PC-3 (cell line): ENCODE results near the gene RBBP8NL. TPM values are rescaled to one million over a fixed set of nuclear protein-coding genes. Genes with fewer than 3 reads are reported as not detected.

Experiments
- ATAC-seq: fragments of 200-7000 bp; cut with Tn5 transposase; 2 replicates; pipeline ENCODE4 v1.9.1; 2020; ENCODE audit warnings: mild to moderate bottlenecking, moderate library complexity
- BruUV-seq: library from RNA; stranded (reverse); fragments of 400-500 nt; replicated peaks from 2 replicates; lab custom pipeline; 2021; lab: Mats Ljungman, UMichigan
- CTCF ChIA-PET: fragments of 300-600 bp; sonication (Branson Sonifier 250); formaldehyde crosslinking; loops from one replicate; lab custom pipeline; 2022; ENCODE audit warnings: antibody characterized with exemption; lab: Charles Lee
- POLR2A ChIA-PET: fragments of 300-600 bp; sonication (Branson Sonifier 250); formaldehyde crosslinking; loops from one replicate; lab custom pipeline; 2022; ENCODE audit warnings: antibody characterized with exemption; ENCODE audit not compliant: unreplicated experiment; lab: Charles Lee
- DNase-seq: peaks from one replicate; pipeline ENCODE4 v3.0.0-alpha.2; 2015
- H2AFZ ChIP-seq: fragments of 300-600 bp; sonication (generic); 2 replicates; pipeline ENCODE4 v1.6.0; 2016; ENCODE audit warnings: antibody characterized with exemption, low read length
- H3F3A ChIP-seq: fragments of 300-600 bp; sonication (generic); one replicate; pipeline ENCODE4 v1.6.0; 2017; ENCODE audit warnings: antibody characterized with exemption, low read length, control low read depth, mild to moderate bottlenecking; ENCODE audit not compliant: unreplicated experiment
- H3K27ac ChIP-seq: fragments of 300-600 bp; sonication (generic); 2 replicates; pipeline ENCODE4 v1.5.1; 2016; ENCODE audit warnings: mild to moderate bottlenecking, low read length
- H3K27me3 ChIP-seq: fragments of 300-600 bp; sonication (generic); 2 replicates; pipeline ENCODE4 v1.6.1; 2016; ENCODE audit warnings: low read length, mixed read lengths
- H3K36me3 ChIP-seq: fragments of 300-600 bp; sonication (generic); 2 replicates; pipeline ENCODE4 v1.6.1; 2016; ENCODE audit warnings: low read depth, mixed run types, low read length, mixed read lengths
- H3K4me1 ChIP-seq: fragments of 300-600 bp; sonication (generic); 2 replicates; pipeline ENCODE4 v1.5.1; 2016; ENCODE audit warnings: low read length; ENCODE audit not compliant: insufficient read depth
- H3K4me2 ChIP-seq: fragments of 300-600 bp; sonication (generic); 2 replicates; pipeline ENCODE4 v1.6.0; 2016; ENCODE audit warnings: low read length
- H3K4me3 ChIP-seq: fragments of 300-600 bp; sonication (generic); 2 replicates; pipeline ENCODE4 v1.5.1; 2016; ENCODE audit warnings: mild to moderate bottlenecking, low read length, mixed read lengths
- H3K79me2 ChIP-seq: fragments of 300-600 bp; sonication (generic); 2 replicates; pipeline ENCODE4 v1.6.1; 2017; ENCODE audit warnings: low read length, mixed read lengths
- H3K9ac ChIP-seq: fragments of 300-600 bp; sonication (generic); 2 replicates; pipeline ENCODE4 v1.6.0; 2016; ENCODE audit warnings: mild to moderate bottlenecking, low read length
- H3K9me2 ChIP-seq: fragments of 300-600 bp; sonication (generic); replicated peaks from 2 replicates; pipeline ENCODE4 v1.6.1; 2016; ENCODE audit warnings: mixed run types, low read length, mixed read lengths
- H3K9me3 ChIP-seq: fragments of 300-600 bp; sonication (generic); 2 replicates; pipeline ENCODE4 v1.6.1; 2016; ENCODE audit warnings: low read length, mixed read lengths
- H4K20me1 ChIP-seq: fragments of 300-600 bp; sonication (generic); 2 replicates; pipeline ENCODE4 v1.6.1; 2016; ENCODE audit warnings: low read length, mixed read lengths
- EZH2 ChIP-seq: fragments of 300-600 bp; sonication (generic); IDR thresholded peaks from one replicate; pipeline ENCODE4 v1.6.1; 2017; ENCODE audit warnings: antibody characterized with exemption, mild to moderate bottlenecking, low read length; ENCODE audit not compliant: unreplicated experiment
- EZH2phosphoT487 ChIP-seq: fragments of 300-600 bp; sonication (generic); IDR thresholded peaks from 2 replicates; pipeline ENCODE4 v1.6.1; 2018; ENCODE audit warnings: mild to moderate bottlenecking, antibody characterized with exemption, low read length, borderline replicate concordance
- intact Hi-C: fragments of 100-400 bp; cut with micrococcal nuclease; formaldehyde crosslinking; loops from 2 replicates; pipeline ENCODE4 v1.9.0; 2023
- total RNA-seq: library from RNA; depleted of rRNA; stranded (reverse); fragments of >200 nt; gene quantifications from 2 replicates; pipeline ENCODE4 v1.2.3, GENCODE V29; 2014
- TF ChIP-seq, protein P1 (sequence below): fragments of 300-600 bp; sonication (generic); conservative IDR thresholded peaks from 2 replicates; pipeline ENCODE4 v1.5.1; 2017; ENCODE audit warnings: antibody characterized with exemption, low read depth, mild to moderate bottlenecking, low read length

Gene RBBP8NL
- total RNA-seq, 1 experiment from 2014 or later: 9.4 TPM

DNA sequence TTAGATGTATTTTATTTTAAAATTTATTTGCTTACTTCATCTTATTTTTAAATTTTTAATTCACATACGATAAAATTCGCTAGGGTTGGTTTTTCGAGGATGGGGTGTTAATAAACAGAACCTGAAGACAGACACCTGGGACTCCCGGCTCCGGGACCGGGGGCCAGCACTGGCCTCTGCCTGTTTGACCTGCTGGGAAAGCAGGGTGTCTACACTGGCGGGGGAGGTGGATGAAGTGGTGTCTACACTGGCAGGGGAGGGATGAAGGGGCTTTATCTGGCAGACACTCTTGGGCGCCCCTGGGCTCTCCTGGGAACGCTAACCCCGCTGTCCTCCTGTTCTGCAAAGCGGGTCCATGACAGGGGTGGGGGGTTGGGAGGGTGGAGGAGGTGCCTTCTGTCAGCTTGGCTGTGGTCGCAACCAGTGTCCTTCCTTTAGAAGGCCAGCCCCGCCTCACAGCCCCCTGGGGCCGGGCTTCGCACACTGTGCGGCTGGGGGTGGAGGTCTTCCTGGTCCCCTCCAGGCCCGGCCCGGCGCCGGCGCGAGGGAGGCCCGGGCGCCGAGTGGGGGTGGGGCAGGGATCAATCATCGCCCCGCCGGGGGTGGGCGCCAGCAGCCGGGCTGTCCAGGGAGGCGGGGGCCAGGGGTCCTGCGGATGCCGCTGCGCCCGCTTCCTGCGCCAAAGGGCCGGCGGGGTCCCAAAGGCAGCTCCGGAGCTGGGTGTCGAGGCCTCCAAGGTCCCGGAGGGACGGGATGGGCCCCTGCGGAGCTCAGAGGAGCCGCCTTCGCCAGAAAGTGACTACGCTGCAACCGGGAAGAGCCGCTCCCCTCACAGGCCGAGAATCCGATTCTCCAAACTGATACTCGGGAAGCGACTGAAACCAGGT is 46.6 kb upstream of the RBBP8NL start:
- TF ChIP-seq EZH2 (no peak), EZH2phosphoT487 (no peak)
- TF ChIP-seq, protein P1, sequence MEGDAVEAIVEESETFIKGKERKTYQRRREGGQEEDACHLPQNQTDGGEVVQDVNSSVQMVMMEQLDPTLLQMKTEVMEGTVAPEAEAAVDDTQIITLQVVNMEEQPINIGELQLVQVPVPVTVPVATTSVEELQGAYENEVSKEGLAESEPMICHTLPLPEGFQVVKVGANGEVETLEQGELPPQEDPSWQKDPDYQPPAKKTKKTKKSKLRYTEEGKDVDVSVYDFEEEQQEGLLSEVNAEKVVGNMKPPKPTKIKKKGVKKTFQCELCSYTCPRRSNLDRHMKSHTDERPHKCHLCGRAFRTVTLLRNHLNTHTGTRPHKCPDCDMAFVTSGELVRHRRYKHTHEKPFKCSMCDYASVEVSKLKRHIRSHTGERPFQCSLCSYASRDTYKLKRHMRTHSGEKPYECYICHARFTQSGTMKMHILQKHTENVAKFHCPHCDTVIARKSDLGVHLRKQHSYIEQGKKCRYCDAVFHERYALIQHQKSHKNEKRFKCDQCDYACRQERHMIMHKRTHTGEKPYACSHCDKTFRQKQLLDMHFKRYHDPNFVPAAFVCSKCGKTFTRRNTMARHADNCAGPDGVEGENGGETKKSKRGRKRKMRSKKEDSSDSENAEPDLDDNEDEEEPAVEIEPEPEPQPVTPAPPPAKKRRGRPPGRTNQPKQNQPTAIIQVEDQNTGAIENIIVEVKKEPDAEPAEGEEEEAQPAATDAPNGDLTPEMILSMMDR: no peak
- Histone ChIP-seq H3K4me3 (no peak overlapping the region), H3K4me2 (no peak overlapping the region), H4K20me1 (no peaks in the 10 kb centered on the region), H3K36me3 (no peaks in the 10 kb centered on the region), H2AFZ (no peak overlapping the region), H3K9me3 (no peaks in the 10 kb centered on the region), H3F3A (no peaks in the 10 kb centered on the region), H3K27me3 (peaks cover 56% of the 10 kb centered on the region), H3K27ac (no peak overlapping the region), H3K79me2 (no peaks in the 10 kb centered on the region), H3K9me2 (no peaks in the 10 kb centered on the region), H3K9ac (no peak overlapping the region), H3K4me1 (no peaks in the 10 kb centered on the region)
- no TSS peak for BruUV-seq
- POLR2A ChIA-PET: no interaction called here
- CTCF ChIA-PET: no interaction called here
- no peak for ATAC-seq
- DNase-seq: no peak
- intact Hi-C loops: no loop called here

DNA sequence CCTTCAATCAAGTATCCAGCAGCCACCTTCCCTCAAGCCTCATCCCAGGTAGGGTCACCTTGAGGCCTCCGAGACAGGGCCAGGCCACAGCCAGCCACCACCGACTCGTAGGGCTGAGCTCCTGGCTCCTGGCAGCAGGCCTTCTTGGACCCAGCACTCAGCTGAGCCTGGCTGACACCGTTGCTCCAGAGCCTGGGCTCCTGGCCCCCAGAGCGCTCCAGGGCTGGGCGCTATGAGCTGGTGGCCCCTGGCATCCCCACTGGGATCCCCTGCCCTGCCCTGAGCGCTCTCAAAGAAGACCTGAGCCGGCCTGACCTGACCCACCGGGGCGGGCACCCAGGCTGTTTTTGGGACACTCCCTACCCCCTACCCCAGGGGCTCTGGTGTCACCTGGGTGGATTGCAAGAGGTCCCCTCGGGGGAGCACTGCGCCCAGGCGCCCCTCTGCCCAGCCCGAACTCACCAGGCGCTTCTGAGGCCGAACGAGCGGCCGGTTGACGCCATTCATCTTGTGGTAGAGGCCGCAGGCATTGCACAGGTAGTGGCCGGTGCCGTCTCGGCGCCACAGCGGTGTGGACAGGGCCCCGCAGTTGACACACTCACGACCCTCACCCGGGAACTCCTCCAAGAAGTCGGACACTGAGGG is 45.7 kb upstream of the RBBP8NL start:
- POLR2A ChIA-PET: no interaction called here
- intact Hi-C loops: no loop called here
- H3K4me3 ChIP-seq: no peak overlapping the region
- H3F3A ChIP-seq: no peaks in the 10 kb centered on the region
- no peaks in the 10 kb centered on the region for H3K79me2 ChIP-seq
- CTCF ChIA-PET: no interaction called here
- no peaks in the 10 kb centered on the region for H3K9me2 ChIP-seq
- no peak overlapping the region for H3K27ac ChIP-seq
- BruUV-seq: no TSS peak
- TF ChIP-seq EZH2phosphoT487 (no peak), EZH2 (no peak)
- TF ChIP-seq, protein P1: no peak
- no peak for DNase-seq
- no peaks in the 10 kb centered on the region for H3K4me1 ChIP-seq
- no peaks in the 10 kb centered on the region for H4K20me1 ChIP-seq
- no peaks in the 10 kb centered on the region for H3K36me3 ChIP-seq
- H3K9ac ChIP-seq: no peak overlapping the region
- H3K27me3 ChIP-seq: peaks cover 50% of the 10 kb centered on the region
- no peak overlapping the region for H2AFZ ChIP-seq
- ATAC-seq: no peak; the same call in 1 of the 2 replicates
- no peak overlapping the region for H3K4me2 ChIP-seq
- no peaks in the 10 kb centered on the region for H3K9me3 ChIP-seq
